ENCODE data around the gene HDDC3. TPM values are rescaled to one million over a fixed set of nuclear protein-coding genes. Genes with fewer than 3 reads are reported as not detected.

HDDC3 gene
- total and polyA plus RNA-seq, 2 donors (not counting 3 experiments of a cell fraction or from before 2014, with no cell fraction given), result 16.0 to 20.2 TPM

GRCh38 chr15:90972133-90972532 is 39.8 kb upstream of the HDDC3 start:
- POLR2A ChIA-PET, result no interaction called here
- no peak for FAIRE-seq
- CTCF ChIA-PET, result interaction anchor here (0.6 to 4.0 kb wide), 4 partner anchors 15 to 1095 kb away, joined by 3 to 28 read pairs (median 3); no protein-coding TSS in a partner anchor
- no peak overlapping the region for H3K27ac ChIP-seq (ENCODE audit: insufficient read depth, low read depth, low read length)
- no peak for DNase-seq (ENCODE audit: low read depth, low spot score)
- H3K9me3 ChIP-seq (replicated peaks; ENCODE audit: control insufficient read depth, insufficient read depth, low read length), result no peaks in the 10 kb centered on the region
- H4K20me1 ChIP-seq (replicated peaks; ENCODE audit: control insufficient read depth, extremely low read depth, insufficient read depth, low read length), result no peaks in the 10 kb centered on the region
- TF ChIP-seq POLR2A (IDR thresholded peaks at IDR 0.05; ENCODE audit: low read depth, low read length) (no peak), JUN (IDR thresholded peaks at IDR 0.05; ENCODE audit: borderline replicate concordance, insufficient read depth, insufficient read length, low read depth) (no peak), EZH2 (IDR thresholded peaks at IDR 0.05; ENCODE audit: borderline replicate concordance, low read depth, low read length, severe bottlenecking) (no peak), CTCF (IDR thresholded peaks at IDR 0.05; ENCODE audit: extremely low read depth in 1 of 2, insufficient read depth in 1 of 2, low read depth in 1 of 2, low read length in 2 of 2) (no peak), FOS (IDR thresholded peaks at IDR 0.05; ENCODE audit: borderline replicate concordance, insufficient read depth, low read length) (no peak), POLR2AphosphoS5 (IDR thresholded peaks at IDR 0.05; ENCODE audit: insufficient read depth, low read depth, low read length) (no peak), GATA2 (IDR thresholded peaks at IDR 0.05; ENCODE audit: insufficient read depth, insufficient read length, low read depth, low read length) (no peak), MAX (IDR thresholded peaks at IDR 0.05; ENCODE audit: insufficient read depth, insufficient read length) (no peak), MYC (IDR thresholded peaks at IDR 0.05; ENCODE audit: low read depth, low read length) (no peak)
- H3K4me1 ChIP-seq (ENCODE audit: control insufficient read depth, extremely low read depth, insufficient read depth, low read length), result no peaks in the 10 kb centered on the region
- H3K36me3 ChIP-seq (ENCODE audit: control insufficient read depth in 2 of 2, extremely low read depth in 1 of 2, insufficient read depth in 2 of 2, low read length in 2 of 2), result peaks cover 7 to 23% of the 10 kb centered on the region in 2 experiments
- no peaks in the 10 kb centered on the region for H3K79me2 ChIP-seq (ENCODE audit: control insufficient read depth, insufficient read depth, low read length)
- H3K9ac ChIP-seq (replicated peaks; ENCODE audit: extremely low read depth, insufficient read depth, low read length), result no peak overlapping the region
- no peak overlapping the region for H3K4me2 ChIP-seq (ENCODE audit: insufficient read depth, low read length)
- no TSS peak for BruUV-seq (replicated peaks)
- H3K27me3 ChIP-seq (ENCODE audit: control insufficient read depth in 2 of 2, insufficient read depth in 2 of 2, low read length in 2 of 2), result no peaks in the 10 kb centered on the region
- H3K4me3 ChIP-seq (replicated peaks in 1 of 3; ENCODE audit: insufficient read depth in 1 of 3, low read depth in 1 of 3, low read length in 3 of 3), result no peak overlapping the region
- no peaks in the 10 kb centered on the region for H3K9me1 ChIP-seq (replicated peaks; ENCODE audit: control insufficient read depth, extremely low read depth, insufficient read depth, low read length)
- no peak overlapping the region for H2AFZ ChIP-seq (ENCODE audit: low read depth, low read length)
- dilution Hi-C loops (cut with MboI; ENCODE audit: extremely low pct_ligation_motif_present, low sequenced_read_pairs), result no loop called here
- intact Hi-C loops (cut with micrococcal nuclease), result no loop called here
